AG10803 (cell line): ENCODE results near the gene THSD7B.

Experiments used
- DNase-seq: peaks from one replicate; pipeline ENCODE4 v3.0.0; 2010; ENCODE audit warnings: low read depth
- H3K4me3 ChIP-seq: 2 replicates; pipeline ENCODE4 v1.5.1; 2011; ENCODE audit warnings: mild to moderate bottlenecking, low read length, control low read depth
- TF ChIP-seq, protein P1 (sequence below): conservative IDR thresholded peaks from 2 replicates; pipeline ENCODE4 v1.5.1; 2011; ENCODE audit warnings: mild to moderate bottlenecking, low read length, control low read depth, inconsistent platforms

Gene THSD7B

DNA sequence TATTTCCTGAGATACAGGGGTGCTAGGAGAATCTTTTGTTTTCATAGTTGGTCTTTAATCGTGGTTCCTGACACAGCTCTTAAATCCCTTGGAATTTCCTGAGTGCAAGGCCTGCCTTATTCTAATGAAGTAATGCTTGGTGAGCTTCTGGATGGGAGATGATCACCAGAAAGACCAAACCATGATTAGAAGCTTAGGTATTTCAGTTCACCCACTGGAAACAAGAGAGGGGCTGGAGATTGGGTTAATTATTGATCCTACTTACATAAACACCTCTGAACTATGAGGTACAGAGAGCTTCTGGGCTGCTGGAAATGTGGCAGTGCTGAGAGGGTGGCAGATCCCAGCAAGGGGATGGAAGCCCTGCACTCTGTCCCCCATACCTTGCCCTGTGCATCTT is 406.8 kb downstream of the THSD7B start:
- TF ChIP-seq, protein P1, sequence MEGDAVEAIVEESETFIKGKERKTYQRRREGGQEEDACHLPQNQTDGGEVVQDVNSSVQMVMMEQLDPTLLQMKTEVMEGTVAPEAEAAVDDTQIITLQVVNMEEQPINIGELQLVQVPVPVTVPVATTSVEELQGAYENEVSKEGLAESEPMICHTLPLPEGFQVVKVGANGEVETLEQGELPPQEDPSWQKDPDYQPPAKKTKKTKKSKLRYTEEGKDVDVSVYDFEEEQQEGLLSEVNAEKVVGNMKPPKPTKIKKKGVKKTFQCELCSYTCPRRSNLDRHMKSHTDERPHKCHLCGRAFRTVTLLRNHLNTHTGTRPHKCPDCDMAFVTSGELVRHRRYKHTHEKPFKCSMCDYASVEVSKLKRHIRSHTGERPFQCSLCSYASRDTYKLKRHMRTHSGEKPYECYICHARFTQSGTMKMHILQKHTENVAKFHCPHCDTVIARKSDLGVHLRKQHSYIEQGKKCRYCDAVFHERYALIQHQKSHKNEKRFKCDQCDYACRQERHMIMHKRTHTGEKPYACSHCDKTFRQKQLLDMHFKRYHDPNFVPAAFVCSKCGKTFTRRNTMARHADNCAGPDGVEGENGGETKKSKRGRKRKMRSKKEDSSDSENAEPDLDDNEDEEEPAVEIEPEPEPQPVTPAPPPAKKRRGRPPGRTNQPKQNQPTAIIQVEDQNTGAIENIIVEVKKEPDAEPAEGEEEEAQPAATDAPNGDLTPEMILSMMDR, result no peak
- DNase-seq, result peak; percentile 35
- H3K4me3 ChIP-seq, result no peak overlapping the region

GRCh38 chr2:137173463-137173862 is 408.1 kb downstream of the THSD7B start:
- TF ChIP-seq, protein P1, result peak; percentile 59
- peak; percentile 70 for DNase-seq
- H3K4me3 ChIP-seq, result no peak overlapping the region

GRCh38 chr2:137175246-137175645 is 409.9 kb downstream of the THSD7B start:
- TF ChIP-seq, protein P1, result no peak
- H3K4me3 ChIP-seq, result no peak overlapping the region
- DNase-seq, result no peak

GRCh38 chr2:137178951-137179377 is 413.6 kb downstream of the THSD7B start:
- DNase-seq, result peak; percentile 62
- TF ChIP-seq, protein P1, result no peak
- no peak overlapping the region for H3K4me3 ChIP-seq

DNA sequence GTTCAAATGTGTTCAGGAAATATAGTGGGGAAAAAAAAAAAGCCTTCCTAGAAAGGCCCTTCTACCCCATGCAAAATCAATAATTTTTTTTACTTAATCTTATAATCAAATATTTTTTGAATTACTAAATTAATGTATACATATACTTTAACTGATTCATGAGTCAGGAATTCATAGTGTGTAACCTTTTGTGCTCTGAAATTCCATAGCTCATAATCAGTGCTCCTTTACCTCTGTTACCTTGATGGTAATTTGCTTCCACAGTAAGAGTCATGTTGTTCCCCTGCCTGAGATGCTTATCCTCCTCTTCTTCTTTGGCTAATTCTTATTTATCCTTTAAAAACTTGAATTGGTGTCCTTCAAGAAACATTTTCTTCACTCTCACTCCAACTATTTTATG is 414.2 kb downstream of the THSD7B start:
- TF ChIP-seq, protein P1, result no peak
- no peak overlapping the region for H3K4me3 ChIP-seq
- no peak for DNase-seq

DNA sequence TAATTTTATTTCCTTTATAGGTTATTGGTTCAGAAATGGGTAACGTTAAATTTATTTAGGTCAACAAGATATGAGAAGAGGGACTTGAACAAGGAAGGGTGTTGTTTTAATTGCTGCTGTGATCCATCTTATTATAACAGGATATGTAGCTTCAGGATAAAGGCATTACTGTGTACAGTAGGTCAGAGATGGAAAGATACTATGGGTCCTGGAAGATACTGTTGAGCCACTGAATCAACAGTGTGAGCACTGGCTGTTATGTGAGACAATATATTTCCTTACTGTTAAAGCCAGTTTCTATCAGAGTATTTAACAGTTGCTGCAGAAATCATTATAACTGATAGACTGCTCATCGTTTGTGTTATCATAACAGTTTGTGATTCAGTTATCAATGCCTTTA is 414.7 kb downstream of the THSD7B start:
- TF ChIP-seq, protein P1, result no peak
- H3K4me3 ChIP-seq, result no peak overlapping the region
- no peak for DNase-seq

DNA sequence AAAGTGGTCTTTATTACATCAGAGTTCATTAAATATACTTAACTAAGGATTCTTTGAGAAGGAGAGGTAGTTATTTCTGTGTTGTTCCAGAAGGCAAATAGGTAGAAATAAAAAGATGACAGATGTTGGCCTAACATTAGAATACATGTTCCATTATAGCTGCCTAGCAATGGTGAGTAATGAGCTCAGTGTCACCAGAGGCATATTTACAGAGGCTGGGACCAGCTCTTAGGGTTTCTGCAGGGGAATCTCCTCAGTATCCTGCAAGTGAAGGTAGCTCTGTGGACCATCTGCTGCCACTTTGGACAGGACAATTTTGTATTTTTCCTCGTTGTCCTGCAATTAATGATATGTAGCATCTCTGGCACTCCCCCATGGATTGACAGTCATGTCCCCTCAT is 416.0 kb downstream of the THSD7B start:
- TF ChIP-seq, protein P1, result no peak
- DNase-seq, result no peak
- H3K4me3 ChIP-seq, result no peak overlapping the region
